NCI-H2196 treated with DMSO at 0.1 percent for 48 hours (cell line): ENCODE results near the gene PITX3.
"Not testable (repeated sequence)": the region's sequence is repeated elsewhere in the genome, so short reads cannot be mapped to it uniquely, and the experiment has no call there.

Experiments
- DNase-seq: peaks from one replicate; lab custom pipeline; 2025; ENCODE audit not compliant: unreplicated experiment; lab: John Stamatoyannopoulos, UW

Gene PITX3

DNA sequence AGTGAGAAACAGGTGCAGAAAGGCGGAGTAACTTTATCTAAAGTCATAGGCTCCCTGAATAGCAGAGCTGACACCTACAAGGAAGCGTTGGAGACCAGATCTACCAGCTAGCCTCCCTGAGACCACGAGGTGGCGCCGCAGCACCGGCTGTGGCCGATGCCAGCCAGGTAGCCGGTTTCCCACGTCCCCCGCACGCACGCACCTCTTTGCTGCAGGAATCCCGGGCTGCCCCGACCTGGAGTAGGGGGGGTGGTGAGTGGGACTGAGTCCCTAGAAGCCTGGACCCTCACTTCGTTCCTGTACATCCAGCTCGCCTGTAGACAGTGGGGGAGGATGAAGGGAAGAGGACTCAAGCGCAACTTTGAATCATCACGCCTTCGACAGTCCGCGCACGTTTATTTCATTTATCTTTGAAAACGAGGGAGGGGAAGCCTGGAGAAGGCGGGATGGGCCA, 11.5 kb downstream of the PITX3 start:
- DNase-seq, result peak; percentile 35

DNA sequence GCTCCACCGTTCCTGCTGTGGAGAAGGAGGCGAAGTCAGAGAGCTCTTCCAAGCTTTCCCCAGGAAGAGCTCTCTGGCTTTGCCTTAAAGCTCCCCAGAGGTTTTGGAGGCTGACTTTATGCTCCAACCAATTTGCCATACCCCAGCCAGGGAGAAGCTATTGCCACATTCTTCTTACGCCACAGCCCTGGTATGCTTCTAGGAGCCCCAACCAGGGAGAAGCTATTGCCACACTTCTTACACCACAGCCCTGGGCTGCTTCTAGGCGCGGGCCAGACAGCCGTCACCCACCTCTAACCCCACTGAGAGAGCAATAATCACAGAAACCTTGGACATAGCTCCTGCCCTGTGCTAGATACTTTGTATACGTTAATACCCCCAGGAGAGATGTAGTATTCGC, 14.3 kb downstream of the PITX3 start:
- DNase-seq, result no peak

GRCh38 chr10:102226542-102226870, 14.8 kb downstream of the PITX3 start:
- DNase-seq, result no peak

DNA sequence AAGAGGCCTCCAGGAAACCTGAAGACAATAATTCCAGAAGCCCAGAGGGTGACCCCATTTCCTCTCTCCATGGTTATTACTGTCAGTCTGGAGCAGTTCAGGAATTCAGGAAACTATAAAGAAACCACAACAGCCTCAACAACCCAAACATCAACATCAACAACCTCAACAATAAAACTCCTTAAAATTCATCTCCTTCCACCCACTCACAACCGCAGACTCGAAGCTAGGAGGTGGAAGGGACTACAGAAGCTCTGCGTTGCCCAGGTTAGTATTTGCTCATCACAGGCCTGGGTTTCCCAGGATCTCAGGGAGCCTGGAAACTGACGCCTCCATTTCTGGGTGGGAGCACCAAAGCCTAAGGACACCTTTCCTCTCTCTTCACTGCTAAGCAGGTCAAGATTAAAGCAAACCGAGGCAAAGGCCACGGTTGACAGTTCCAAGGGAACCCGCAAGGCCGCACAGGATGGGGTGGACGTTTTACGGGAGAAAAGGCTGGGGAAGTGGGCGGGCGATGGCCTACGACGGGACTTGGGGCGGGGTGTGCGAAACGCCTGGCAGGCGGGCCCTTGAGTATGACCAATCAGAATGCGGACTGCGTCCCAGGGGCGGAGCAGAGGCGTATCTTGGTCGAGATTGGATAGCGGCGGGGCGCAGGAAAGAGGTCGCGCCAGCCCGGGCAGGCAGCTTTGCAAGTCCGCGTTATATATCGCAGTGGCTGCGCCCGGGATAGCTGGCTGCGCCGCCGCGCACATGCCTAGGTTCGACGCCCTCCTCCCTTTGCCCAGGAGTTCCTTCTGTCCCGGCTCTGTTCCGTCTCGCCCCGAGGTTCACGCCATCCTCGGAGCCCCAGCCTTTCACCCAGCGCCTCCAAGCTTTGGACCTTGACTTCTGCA, 15.4 kb downstream of the PITX3 start, which contains the start of gene ELOVL3:
ELOVL3 (plus strand) TSS at position 654 of the 896 bp plus-strand sequence. CDS start 250 bp downstream, outside the sequence.
- DNase-seq, result peak; percentile 70

GRCh38 chr10:102222797-102223196, 18.5 kb downstream of the PITX3 start:
- DNase-seq, result no peak

- DNase-seq, result no peak
Measured at GRCh38 chr10:102220612-102221011, 20.7 kb downstream of the PITX3 start.

DNA sequence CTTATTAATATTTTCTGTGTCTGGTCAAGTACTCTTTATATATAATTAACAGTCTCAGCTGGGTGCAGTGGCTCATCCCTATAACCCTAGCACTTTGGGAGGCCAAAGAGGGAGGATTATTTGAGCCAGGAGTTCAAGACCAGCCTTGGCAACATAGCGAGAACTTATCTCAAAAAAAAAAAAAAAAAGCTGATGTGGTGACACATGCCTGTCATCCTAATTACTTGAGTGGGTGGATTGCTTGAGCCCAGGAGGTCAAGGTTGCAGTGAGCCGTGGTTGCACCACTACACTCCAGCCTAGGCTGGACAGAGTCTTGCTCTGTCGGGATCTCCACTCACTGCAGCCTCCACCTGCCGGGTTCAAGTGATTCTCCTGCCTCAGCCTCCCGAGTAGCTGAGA, 21.9 kb downstream of the PITX3 start:
- DNase-seq, result no peak

DNA sequence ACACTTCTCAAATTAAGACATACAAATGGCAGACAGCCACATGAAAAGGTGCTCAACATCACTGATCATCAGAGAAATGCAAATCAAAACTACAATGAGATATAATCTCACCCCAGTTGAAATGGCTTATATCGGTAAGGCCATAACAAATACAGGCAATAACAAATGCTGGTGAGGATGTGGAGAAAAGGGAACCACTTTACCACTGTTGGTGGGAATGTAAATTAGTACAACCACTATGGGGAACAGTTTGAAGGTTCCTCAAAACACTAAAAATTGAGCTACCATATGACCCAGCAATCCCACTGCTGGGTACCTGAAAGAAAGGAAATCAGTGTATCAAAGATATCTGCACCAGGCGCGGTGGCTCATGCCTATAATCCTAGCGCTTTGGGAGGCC, 27.7 kb downstream of the PITX3 start:
- DNase-seq, result not testable (repeated sequence)

DNA sequence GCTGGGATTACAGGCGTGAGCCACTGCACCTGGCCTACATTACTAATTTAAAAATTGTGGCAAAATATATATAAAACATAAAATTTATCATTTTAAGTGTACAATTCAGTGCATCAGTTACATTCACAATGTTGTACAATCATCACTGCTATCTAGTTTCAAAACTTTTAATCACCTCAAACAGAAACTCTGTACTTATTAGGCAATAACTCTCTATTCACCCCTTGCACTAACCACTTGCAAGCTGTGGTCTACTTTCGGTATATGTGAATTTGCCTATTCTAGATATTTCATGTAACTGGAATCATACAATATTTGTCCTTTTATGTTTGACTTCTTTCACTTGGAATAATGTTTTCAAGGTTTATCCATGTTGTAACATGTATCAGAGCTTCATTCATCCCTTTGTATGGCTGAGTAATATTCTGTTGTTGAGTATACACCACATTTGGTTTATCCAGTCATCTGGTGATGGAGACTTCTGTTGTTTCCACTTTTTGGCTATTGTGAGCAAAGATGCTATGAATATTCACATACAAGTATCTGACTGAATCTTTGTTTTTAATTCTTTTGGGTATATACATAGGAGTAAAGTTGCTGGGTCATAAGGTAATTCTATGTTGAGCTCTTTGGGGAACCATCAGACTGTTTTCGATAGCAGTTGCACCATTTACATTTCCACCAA, 29.6 kb downstream of the PITX3 start:
- no peak for DNase-seq

DNA sequence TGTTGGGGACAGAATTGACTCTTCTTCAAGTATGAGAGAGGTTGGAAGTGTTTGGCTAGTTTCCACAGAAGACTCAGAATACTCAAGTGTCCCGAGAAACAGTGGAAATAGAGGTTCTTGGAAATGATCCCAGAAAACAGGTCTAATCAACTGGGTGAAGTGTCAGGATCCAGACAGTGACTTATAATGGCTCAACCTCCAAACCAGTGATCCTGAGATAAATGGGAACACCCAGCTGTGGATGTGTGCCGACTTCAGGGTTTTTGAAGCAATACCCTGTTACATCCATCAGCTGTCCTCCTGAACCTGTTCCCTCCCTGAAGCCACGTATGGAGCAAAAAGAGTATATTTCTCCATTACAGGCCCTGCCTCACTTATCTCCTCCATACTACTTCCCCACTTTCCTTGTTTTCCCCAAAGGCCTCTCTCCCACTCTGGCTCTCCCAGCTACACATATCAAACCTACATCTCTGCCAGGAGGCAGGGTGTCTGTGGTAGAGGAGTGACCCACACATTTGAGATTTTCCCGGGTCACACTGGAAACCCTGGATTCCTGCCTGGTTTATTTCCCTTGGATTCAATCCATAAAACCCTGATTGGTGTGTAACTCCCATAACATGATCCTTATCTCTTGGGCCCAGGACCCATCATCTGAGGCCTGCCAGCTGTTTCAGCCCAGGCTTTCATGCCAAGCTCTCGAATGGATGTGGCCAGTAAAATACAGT, 32.8 kb downstream of the PITX3 start:
- no peak for DNase-seq

DNA sequence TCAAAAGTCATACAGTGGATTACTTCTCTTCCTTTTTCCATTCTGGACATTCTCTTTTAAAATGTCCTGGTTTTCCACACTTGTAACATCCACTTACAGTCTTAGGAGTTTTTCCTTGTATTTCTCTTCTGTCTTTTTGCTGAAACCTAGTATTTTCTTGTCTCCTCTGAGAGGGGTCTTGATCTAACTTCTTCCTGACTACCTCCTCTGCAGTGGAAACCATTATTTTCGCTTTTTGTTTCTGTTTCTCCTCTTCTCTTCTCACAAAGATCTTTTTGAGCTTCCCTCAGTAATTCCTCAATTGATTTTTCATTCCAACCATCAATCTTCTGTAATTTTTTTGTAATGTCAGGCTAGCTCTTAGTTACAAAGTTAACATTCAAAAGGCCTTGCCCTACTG, 38.9 kb downstream of the PITX3 start:
- no peak for DNase-seq

DNA sequence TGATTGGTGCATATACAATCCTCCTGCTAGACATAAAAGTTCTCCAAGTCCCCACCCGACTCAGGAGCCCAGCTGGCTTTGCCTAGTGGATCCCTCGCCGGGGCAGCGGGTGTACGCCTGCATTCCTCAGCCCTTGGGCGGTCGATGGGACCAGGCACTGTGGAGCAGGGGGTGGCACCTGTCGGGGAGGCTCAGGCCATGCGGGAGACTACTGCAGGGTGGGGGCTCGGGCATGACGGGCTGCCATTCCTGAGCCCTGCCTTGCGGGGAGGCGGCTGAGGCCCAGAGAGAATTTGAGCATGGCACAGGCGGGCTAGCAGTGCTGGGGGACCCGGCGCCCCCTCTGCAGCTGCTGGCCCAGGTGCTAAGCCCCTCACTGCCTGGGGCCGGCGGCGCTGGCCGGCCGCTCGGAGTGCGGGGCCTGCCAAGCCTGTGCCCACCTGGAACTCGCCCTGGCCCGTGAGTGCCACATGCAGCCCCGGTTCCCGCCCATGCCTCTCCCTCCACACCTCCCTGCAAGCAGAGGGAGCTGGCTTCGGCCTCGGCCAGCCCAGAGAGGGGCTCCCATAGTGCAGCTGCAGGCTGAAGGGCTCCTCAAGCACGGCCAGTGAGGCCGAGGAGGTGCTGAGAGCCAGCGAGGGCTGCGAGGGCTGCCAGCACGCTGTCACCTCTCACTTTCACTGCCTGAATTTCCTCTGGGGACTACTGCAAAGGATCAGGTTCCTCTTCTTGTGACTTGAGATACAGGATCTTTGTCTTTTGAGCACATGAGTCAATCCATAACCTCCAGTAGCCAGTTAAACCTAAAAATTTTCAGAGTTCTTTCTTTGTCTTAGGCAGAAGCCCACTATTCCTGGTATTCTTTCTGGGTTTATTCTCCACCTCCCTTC, 40.3 kb downstream of the PITX3 start:
- no peak for DNase-seq

DNA sequence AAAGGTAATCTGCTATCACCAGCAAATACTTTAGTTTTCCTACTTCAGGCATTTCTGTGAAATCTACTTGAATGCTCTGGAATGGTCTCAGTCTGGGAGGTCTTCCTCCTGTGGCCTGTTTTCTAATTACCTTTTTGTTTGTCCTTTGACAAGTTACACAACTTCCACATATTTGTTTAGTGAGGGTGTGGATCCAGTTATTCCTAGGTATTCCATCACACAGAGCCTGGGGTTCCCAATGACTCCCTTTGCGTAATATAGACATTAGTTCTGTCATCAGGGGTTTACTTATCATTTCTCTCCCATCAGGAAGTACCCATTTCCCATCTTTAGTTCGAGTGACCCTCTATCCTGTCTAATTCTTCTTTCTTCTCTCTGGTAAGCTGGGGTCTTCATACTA, 43.3 kb downstream of the PITX3 start:
- DNase-seq, result no peak

GRCh38 chr10:102196893-102197292, 44.4 kb downstream of the PITX3 start:
- no peak for DNase-seq

- DNase-seq, result no peak
Measured at GRCh38 chr10:102195296-102195870, 45.9 kb downstream of the PITX3 start.

DNA sequence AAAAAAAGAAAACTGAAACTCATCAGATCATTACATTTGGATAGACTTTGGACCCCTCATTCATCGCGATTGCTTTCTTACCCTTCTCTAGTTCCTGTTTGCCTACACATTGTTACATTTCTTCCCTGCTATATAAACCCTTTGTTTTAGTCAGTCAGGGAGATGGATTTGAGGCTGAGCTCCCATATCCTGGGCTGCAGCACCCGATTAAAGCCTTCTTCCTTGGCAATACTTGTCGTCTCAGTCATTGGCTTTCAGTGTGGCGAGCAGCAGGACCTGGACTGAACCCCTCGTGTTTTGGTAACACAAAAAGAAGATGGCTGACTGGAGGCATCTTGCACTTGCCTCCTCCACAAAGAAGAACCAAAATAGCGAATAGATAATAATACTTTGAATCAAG, 49.4 kb downstream of the PITX3 start:
- DNase-seq, result no peak

DNA sequence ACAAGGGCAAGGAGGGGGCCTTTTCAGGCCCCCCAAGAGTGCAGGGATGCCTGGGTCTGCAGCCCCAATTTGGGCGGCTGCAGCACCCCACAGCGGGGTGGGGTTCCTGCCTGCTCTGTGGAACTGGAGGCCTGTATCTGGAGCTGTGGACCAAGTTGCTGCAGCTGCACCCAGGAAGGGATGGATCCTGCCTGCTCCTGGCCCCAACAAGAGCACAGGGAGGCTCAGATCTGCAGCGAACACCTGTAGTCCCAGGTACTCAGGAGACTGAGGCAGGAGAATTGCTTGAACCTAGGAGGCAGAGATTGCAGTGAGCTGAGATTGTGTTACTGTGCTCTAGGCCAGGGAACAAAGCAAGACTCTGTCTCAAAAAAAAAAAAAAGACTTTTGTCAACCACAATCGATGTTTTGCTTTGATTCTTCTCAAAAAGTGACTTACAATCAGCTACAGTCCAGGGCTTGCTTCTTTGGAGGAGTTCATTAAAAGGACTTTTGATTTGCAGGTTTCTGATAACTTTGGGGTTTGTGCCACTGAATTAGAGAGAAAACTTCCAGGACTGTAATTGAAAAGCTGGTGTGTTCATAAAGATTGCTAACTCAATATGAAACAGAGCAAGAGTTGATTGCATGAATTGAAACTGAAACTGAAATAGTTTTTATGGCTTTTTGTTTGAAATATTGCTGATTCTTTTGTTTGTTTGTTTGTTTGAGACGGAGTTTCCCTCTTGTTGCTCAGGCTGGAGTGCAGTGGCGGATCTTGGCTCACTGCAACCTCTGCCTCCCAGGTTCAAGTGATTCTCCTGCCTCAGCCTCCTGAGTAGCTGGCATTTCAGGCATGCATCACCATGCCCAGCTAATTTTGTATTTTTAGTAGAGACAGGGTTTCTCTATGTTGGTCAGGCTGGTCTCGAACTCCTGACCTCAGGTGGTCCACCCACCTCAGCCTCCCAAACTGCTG, 52.1 kb downstream of the PITX3 start:
- not testable (repeated sequence) for DNase-seq

GRCh38 chr10:102188298-102188940, 52.9 kb downstream of the PITX3 start:
- DNase-seq, result no peak
